Epithelial cell of prostate (primary cell): ENCODE measurements around the gene ATXN3.

Experiments
- DNase-seq: peaks from one replicate; pipeline ENCODE4 v3.0.0-alpha.2; 2011; ENCODE audit warnings: low read depth, low spot score
- H3K27ac ChIP-seq: fragments of 450-650 bp; 2 replicates; pipeline ENCODE4 v1.5.1; 2017; ENCODE audit warnings: mild to moderate bottlenecking

The ATXN3 gene

DNA sequence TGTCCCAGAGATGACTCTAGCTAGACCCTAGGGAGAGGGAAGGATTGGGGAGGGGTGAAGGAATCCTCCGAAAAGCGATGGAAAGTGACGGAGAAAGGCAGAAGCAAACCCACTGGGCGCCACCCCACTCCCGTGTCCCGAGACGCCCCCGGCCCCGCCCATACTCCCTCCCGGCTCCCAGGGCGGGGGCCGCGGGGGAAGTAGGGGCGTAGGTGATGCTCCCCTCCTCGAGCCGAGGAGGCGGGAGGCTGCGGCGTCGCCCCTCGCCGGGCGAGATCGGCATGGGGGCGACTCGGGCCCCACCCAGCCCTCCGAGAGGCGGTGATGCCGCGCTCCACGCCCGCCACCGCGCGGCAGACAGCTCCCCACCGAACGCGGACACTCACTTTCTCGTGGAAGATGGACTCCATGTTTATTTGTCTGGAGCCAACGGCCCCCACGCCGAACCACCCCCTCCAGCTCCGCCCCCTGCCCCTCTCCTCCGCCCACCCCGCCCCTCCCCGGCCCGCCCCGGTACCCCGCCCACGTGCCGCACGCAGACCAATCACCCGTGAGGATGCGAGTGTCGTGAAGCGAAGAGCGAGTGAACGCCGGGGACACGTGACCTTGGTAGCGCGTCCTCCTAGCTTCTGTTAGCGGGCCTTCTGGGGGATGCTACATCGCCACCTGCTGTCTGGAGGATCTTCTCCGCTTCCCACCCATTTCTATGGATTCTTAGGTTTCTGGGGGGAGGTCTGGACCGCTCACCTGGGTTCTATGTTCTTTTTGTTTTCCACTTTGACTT is at the start of gene ATXN3:
Gene ATXN3 (minus strand): TSS at position 440 of the 784 bp plus-strand sequence. CDS start 30 bp downstream, at position 410.
- H3K27ac ChIP-seq, result peak within 1 kb of the TSS; percentile 82
- peak; percentile 92 for DNase-seq

DNA sequence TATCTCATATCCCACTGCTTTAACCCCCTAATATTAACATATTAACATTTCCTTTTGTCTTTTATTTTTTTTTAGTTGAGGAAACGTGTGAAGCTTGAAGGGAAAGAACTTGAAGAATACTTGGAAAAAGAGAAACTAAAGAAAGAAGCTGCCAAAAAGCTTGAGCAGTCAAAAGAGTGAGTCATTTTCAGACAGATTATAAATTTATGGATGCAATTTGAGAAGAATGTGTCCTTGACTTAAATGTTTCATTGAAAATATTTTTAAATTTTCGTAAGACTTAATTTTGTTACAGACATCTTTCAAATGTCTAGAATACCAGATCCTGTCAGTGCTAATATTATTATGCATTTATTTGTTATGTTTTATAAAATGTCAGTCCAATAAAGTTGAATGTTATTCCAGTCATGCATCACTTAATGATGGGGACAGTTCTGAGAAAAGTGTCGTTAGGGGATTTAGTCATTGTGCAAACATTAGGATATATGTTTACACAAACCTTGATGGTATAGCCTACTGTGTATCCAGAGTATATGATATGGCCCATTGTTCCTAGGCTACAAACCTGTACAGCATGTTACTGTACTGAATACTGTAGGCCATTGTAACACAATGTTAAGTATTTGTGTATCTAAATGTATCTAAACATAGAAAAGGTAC is 48.0 kb upstream of the ATXN3 start:
- no peak overlapping the region for H3K27ac ChIP-seq
- no peak for DNase-seq

DNA sequence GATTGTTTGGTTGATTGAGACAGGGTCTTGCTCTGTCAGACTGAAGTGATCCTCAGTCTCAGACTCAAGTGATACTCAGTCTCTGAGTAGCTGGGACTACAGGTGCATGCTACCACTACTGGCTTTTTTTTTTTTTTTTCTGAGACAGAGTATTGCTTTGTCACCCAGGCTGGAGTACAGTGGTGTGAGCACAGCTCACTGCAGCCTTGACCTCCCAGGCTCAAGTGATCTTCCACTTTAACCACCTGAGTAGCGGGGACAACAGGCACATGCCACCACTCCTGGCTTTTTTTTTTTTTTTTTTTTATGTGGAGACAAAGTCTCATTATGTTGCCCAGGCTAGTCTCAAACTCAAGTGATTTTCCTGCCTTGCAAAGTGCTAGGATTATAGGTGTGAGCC is 47.2 kb upstream of the ATXN3 start:
- no peak for DNase-seq
- no peak overlapping the region for H3K27ac ChIP-seq

DNA sequence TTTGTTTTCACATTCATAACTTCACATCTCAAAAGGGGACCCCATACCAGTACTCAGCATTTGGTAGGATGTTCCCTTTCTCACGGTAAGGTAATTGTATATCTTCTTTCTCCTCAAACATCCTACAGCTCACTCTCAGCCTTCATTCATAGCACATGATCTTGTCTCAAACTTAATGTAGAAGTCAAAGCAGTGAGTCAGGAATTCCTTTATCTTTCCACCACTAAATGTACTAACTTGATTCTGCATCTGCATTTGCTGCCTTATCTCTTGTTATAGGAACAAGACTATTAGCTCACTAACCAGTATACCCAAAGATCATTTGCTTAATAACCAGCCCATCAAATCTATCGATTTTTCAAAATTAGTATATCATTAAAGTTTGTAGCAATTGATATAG is 38.3 kb upstream of the ATXN3 start:
- H3K27ac ChIP-seq, result no peak overlapping the region
- DNase-seq, result no peak

DNA sequence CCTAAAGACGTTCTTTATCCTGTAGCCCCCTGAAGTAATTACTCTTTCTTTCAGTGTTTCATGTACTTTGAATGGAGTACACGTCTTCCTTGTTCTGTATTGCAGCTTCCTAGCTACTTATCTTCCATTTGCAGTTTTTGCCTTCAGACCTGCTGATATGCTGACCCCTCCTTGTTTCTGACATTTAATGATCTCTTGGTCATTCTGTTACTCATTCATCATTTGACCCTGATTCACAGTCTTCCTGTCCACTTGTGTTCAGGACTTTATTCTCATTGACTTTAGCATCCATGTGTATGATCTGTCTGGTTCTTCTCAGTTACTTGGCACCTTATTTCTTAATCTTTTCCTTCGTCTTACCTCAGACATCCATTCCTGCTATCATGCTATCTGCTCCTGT is 37.6 kb upstream of the ATXN3 start:
- no peak overlapping the region for H3K27ac ChIP-seq
- no peak for DNase-seq

DNA sequence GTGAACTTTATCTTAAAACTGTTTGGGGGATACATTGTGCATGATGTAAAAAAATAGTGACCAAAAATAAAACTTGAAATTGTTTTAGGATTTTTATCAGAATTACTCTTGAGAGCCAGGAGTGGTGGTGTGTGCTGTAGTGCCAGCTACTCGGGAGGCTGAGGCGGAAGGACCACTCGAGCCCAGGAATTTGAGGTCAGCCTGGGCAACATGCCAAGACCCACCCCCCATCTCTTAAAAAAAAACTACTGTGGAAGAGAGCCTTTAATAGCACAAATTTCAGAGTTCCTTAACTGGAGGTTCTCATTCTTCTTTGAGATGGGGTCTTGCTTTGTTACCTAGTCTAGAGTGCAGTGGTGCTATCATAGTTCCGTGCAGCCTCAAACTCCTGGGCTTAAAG is 36.9 kb upstream of the ATXN3 start:
- no peak overlapping the region for H3K27ac ChIP-seq
- no peak for DNase-seq

DNA sequence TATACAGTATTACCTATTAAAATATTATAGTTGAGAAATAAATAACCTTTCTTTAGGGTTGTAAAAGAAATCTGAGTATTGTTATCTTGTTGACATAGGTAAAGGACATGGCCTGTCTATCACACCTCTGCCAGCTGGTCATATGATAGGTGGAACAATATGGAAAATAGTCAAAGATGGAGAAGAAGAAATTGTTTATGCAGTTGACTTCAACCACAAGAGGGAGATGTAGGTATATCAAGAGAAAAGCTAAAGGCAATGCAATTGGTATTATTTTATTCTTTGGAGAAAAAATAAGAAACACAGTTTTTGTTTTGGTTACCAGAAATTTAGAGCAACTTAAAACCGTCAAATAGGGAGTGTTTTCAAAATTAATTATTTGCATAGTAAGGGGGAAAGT is 28.9 kb upstream of the ATXN3 start:
- no peak overlapping the region for H3K27ac ChIP-seq
- DNase-seq, result no peak

DNA sequence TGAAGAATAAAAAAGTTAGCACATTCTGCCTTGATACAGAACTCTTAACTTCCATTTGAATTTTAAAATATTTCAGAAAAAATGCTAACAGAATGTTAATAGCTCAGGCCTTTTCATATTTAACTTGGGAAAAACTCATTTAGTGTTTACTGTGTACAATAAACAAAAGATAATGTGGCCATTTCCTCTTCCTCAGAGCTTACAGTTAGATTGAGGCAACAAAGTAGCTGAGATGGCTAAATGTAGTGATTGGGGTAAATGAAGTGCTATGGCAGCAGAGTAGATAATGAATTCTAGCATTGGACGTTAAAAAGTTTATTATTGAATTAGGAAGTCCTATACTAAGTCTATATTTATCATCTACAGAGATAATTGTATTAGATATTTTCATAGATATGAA is 28.1 kb upstream of the ATXN3 start:
- no peak for DNase-seq
- H3K27ac ChIP-seq, result no peak overlapping the region

DNA sequence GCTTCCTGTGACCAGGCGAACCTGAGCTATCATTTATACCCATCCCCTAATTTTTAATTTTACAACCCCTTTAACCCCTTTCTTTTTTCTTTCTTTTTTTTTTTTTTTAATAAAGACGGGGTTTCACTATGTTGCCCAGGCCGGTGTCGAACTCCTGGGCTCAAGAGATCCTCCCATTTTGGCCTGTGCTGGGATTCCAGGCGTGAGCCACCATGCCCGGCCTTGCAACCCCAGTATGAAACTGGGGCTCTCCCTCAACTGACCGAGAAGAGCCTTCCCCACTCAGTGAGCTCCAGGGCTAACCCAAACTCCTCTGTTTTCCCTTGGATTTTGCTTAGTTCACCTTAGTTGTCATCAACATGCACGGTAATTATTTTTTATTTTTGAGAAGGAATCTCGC is 16.4 kb upstream of the ATXN3 start:
- peak overlapping the region; percentile 73 for H3K27ac ChIP-seq
- DNase-seq, result no peak

DNA sequence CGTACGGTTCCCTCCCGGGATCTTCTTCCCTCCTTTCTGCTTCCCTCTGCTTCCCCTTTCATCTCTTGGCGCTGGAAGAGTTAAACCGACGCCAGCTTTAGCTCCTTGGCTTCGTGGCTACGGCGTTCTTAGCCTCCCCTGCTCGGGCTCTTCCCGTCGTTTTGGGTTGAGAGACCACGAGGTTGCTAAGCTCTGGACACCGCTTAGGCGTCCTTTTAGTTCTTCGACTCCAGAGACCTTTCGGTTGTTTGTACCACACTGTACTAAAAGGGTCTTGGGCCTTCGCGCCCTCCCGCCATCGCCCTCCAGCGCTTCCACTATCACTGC is 15.9 kb upstream of the ATXN3 start:
- DNase-seq, result no peak

DNA sequence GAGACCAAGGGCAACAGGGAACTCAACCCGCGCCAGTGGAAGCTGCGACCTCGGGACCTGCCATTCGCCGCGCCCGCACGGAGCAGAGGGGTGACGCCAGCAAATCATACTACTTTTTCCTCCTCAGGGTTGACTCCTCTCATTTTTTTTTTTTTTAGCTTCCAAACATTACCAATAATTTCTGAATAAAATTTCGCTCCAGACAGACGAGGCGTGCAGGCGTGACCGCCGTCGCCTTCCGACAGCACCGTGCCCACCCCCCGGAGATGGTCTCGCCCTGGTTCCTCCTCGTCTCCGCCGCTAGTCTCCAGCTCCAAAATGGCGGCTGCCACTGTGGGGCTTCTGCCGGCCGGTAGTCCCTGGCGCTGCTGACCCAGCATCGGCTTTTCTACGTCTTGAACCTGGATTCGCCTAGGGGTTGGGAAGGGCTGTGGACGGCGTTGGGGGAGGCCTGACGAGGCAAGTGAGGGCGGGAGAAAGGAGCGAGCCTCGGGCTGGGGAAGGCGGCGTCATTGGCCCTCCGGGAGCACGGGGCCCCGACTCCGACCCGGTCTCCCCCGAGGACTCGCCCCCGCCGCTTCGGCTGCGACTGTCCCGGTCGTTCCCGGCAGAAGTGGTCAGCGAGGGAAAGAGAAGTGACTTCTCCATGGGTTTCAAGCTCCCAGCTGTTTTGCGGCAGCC is 15.4 kb upstream of the ATXN3 start, which contains the start of the genes CPSF2 and NDUFB1:
Gene CPSF2 (plus strand): TSS at position 300 of the 681 bp plus-strand sequence. CDS start 9,016 bp downstream, outside the sequence.
Gene NDUFB1 (minus strand): TSS at position 37 of the 681 bp plus-strand sequence. CDS start 4,069 bp downstream, outside the sequence.
- DNase-seq, result no peak
- H3K27ac ChIP-seq, result peak within 1 kb of the TSS; percentile 73

More for the DNA sequence above, 15.9 kb upstream of the ATXN3 start:
- H3K27ac ChIP-seq, result peak overlapping the region; percentile 73

DNA sequence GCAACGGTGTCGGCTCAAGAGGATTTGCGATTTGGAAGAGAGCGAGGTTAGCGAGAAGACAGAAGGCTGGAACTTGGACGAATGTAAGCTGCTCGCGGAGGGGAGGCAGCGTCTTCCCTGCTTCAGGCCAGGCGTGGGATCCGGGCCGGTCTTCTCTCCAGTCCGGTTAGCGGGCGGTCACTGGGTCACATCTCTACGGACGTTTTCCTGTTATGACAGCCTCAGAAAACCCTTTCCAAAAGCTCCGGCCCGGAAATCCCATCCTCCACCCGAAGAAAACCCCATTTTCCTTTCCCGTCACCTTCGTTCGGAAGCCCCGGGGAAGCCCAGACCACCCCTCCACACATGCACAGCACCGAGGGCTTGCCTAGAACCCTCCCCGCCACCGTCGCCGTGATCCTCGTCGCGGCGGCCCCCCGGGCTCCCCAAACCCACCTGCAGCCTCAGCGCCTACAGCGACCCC is 14.9 kb upstream of the ATXN3 start:
- DNase-seq, result no peak
- peak overlapping the region; percentile 73 for H3K27ac ChIP-seq

DNA sequence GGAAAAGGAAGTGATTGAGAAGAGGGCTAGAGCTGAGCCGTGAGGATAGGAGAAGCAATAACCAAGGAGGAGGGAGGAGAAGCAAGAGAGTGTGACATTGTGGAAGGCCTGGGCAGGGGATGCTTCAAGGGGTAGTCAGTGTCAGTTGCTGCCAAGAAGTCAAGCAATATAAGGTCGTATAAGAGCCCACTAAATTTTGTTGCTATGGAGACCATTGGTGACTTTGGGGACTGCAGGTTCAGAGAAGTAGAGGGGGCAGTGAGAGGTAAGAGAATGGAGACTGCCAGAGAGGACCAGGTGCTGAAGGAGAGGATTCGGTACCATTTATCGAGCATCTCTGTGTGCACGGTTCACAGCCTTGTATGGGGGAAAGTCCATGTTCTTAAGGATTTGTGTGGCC is 3.1 kb upstream of the ATXN3 start:
- DNase-seq, result no peak
- no peak overlapping the region for H3K27ac ChIP-seq

DNA sequence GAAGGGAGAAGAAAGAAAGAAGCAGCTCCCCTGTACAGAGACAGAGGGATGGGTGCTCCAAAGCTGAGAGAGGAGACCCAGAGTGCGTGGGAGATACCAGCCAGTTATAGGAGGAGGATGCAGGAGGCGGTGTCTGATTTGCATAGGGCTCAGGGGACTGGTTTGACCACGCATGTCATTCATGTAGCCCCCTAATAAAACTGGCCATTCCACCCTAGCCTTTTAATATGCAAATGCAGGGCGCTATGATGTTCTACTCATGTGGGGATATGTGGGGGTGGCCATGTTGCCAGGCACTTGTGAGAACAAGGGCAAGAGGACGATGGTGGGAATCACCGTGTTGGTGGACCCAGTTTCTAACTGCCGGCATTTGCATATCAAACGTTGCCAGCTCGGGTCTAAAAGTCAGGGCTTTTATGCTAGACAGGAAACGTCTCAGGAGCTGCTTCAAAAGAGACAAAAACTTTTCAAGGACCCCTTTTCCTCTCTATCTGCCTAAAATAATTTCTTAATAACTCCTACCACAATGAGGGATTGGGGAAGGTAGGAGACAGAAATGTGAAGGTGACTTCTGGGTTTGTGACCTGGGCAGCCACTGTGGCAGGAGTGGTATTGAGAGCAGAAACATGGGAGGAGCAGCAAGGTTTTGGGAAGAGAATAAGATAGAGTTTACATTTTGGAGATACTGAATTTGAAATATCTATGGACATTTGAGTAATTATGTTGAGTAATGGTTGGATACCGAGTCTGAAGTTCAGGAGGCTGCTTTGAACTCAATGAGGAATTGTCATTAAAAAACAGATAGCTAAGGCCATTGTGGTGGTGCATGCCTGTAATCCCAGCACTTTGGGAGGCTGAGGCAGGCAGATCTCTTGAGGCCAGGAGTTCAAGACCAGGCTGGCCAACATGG is 2.2 kb upstream of the ATXN3 start:
- no peak for DNase-seq
- no peak overlapping the region for H3K27ac ChIP-seq

DNA sequence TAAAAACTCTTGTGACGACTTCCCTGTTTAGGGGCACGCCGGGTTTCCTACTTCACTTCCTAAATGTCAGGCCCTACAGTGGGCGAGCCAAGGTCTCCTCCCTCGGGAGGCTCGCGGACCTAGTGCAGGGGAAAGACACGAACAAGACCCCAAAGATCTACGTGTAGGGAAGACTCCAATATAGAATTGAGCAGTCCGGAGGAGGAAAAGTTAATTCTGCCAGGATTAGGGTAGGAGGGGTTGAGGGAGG is 564 bp downstream of the ATXN3 start:
- no peak for DNase-seq
- H3K27ac ChIP-seq, result peak overlapping the region; percentile 82

DNA sequence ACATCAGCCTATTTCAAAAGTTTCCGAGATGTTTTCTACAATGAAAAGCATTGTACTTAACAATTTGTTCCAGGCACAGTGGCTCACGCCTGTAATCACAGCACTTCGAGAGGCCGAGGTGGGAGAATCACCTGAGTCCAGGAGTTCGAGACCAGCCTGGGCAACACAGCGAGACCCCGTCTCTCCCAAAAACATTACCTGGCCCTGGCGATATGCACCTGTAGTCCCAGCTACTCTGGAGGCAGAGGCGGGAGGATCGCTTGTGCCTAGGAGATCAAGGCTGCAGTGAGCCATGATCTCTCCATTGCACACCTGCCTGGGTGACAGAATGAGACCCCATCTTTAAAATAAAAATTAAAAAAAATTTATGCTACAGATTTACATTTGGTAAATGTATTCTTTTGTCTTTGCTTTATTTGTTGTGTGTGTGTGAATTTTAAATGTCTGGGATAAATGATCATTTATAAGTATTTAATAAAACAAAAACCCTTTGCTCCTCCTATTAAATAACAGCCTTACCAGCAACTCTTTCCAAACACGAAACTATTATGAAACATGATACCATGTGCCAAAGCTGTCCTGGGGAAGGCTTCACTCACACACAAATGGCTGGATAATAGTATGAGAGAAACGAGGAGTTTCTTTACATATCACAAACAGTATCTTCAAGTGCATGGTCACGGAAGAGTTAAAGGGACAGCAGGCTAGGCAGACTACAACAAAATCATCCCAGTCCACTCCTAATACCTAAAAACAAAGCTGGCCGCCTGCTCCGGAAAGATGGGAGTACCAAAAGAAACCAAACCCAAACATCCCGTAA is 1.1 kb downstream of the ATXN3 start:
- no peak for DNase-seq
- peak overlapping the region; percentile 82 for H3K27ac ChIP-seq

DNA sequence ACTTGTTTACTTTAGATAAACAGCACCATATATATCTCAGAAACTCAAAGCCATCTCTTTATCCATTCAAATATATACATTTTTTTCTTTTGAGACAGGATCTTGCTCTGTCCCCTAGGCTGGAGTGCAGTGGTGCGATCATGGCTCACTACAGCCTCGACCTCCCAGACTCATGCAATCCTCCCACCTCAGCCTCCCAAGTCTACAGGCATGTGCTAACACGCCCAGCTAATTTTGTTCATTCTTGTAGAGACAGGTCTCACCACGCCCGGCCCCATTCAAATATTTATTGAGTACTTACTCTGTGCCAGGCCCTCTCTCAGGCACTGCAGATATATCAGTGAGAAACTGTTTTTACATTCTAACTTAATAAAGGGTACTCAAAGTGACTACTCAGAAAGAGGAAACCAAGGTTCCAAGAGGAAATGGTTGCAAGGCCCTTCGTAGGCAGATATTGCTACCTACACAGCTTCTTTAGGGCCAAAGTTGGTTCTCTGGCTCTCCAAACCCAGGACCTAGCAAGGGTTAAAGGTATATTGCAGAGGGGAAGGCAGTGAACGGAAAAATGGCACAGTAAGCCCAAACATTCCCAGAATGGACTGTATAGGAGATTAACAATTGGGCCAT is 2.9 kb downstream of the ATXN3 start:
- DNase-seq, result no peak
- H3K27ac ChIP-seq, result no peak overlapping the region

DNA sequence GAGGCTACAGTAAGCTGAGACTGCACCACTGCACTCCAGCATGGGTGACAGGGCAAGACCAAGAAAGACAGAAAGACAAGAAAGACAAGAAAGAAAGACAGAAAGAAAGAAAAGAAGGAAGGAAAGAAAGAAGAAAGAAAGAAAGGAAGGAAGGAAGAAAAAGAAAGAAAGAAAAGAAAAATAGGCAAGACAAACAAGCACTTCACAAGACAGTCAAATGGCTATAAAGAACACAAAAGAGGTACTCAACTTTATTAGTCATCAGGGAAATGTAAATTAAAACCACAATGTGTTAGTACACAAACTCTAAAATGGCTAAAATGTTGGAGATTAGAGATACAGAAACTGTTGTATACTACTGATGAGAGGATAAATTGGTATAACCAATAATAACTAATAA is 6.6 kb downstream of the ATXN3 start:
- H3K27ac ChIP-seq, result no peak overlapping the region
- DNase-seq, result no peak

DNA sequence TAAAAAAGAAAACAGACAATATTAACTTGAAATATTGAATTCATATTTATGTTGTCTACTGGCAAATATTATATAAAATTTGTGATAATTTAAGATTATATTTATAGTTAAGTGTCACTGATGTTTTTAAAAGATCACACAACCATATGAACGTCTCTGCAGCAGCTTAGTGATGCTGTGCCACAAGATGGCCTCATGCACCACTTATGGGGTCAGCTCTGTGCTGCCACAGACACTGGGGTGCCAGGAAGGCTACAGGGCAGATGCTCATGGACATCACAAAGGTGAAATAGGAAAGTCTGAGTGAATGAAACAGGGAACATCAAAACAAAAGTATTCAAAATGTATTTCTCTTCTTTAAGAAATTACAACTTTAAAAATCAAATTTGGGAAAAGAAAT is 13.1 kb downstream of the ATXN3 start:
- H3K27ac ChIP-seq, result no peak overlapping the region
- DNase-seq, result no peak
